GM18502 (cell line): ENCODE results near the gene ZNF74.
"Not testable (repeated sequence)": the region's sequence is repeated elsewhere in the genome, so short reads cannot be mapped to it uniquely, and the experiment has no call there.

Source experiments
- ATAC-seq: cut with Tn5 transposase; IDR thresholded peaks from one replicate; pipeline ENCODE4 v1.9.1; 2021; ENCODE audit warnings: mild to moderate bottlenecking; ENCODE audit not compliant: unreplicated experiment, poor library complexity

The ZNF74 gene

DNA sequence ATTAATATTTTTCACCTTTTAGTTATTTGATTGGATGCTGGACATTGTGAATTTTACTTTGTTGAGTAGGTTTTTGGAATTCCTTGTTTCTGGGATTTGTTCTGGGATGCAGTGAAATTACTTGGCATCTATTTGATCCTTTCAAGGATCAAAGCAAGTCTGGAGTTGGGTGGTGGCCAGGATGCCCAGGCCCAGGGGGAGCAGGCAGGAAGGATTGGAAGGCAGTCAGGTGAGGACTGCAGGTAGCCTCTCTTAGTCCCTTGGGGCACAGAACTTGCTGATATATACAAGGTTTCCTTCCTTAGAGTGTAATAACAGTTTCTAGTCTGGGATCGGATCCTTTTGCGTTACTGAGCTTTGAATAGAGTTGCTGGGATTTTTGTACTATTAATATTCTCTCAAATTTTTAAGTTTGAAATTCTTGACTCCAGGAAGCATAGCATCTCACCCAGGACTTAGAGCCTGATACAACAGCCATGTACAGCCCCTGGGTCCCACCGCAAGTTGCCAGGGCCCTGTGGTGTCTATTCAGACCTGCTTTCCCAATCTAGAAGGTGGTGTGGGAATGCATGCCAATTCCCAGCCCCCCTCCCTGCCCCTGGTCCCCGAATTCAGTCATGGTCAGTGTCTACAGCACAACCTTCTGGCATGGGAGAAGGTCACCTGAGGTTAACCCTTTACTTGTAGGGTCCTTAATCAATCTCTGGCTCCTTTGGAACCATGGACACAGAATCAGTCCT lies 6.1 kb downstream of the ZNF74 start:
- ATAC-seq = no peak

DNA sequence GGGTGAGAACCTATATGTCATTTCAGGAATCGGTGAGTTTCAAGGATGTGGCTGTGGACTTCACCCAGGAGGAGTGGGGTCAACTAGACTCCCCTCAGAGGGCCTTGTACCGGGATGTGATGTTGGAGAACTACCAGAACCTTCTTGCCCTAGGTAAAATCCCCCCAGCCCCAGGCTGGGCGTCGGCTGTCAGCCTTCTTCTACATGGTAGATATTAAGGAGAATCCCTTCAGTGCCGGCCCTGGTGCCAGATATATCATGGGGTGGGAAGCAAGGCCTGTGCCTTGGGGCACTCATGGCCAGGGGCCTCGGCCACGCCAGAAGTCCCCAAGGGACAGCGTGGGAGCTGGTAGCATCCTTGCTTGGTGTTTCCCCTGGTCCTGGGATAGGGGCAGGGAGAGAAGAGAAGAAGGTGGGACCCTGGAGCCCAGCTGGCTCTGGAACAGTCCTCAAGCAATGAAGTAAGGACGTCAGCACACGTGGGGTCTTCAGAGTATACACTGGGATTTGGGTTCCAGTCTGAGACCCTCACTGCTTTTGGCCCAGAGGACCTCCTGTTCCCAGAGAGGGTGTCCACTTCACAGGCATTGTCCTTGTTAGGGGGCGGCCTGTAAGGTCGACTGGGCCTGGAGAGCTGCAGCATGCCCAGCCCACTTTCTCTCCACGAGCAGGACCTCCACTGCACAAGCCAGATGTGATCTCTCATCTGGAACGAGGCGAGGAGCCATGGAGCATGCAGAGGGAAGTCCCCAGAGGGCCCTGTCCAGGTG lies 6.8 kb downstream of the ZNF74 start:
- ATAC-seq = no peak

DNA sequence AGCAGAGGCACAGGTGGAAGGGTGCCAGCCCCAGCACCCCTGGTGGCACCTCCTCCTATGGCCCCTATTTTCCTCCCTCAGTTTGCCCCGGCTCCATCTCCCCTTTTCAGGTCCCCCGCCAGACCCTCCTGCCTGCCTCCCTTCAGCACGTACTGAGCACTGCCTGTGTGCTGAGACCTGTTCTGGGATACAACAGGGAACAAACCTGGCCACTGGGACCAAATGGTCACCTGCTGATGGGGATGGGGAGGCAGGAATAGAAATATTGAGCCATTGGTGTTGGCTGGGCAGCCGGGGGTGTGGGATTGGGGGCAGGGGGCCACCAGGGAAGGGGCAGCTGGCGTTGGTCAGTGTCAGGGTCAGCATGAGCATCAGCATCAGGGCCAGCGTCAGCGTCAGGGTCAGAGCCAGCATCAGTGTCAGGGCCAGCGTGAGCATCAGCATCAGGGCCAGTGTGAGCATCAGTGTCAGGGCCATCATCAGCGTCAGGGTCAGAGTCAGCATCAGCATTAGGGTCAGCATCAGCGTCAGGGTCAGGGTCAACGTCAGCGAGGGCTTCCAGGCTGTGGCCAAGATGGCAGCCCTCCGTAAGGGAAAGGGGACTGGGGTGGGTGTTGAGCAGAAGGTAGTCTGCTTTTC lies 7.5 kb downstream of the ZNF74 start:
- ATAC-seq = no peak

DNA sequence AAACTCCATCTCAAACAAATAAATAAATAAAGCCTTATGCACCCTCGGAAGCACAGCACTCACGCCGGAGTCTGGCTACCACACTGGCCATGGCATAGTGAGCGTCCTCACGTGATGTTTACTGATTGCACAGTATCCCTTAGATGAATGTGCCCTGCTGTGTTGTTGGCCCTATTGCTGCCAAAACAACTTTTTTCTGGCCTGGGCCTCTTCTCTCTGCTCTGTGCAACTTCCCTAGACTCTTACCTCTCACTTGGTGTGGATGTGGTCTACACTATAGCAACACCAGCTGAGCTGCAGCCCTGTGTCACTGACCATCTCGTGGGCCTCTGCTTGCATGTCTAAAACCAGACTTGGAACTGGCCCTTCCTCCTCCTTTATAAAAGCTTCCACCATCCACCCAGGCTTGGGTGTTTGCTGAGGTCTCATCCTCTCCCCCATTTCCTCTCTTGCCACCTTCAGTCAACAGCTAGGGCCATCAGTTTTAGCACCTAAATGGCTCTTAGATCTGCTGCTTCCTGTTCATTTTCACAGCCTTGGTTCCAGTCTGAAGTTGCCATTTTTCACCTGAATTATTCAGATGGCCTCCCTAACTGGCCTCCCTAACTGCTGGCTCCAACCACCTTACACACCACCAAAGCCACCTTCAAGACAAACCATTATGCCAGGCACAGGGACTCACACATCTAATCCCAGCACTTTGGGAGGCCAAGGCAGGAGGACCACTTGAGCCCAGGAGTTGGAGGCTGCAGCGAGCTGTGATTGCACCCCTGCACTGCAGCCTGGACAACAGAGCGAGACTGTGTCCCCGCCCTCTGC lies 9.2 kb downstream of the ZNF74 start:
- no peak for ATAC-seq

DNA sequence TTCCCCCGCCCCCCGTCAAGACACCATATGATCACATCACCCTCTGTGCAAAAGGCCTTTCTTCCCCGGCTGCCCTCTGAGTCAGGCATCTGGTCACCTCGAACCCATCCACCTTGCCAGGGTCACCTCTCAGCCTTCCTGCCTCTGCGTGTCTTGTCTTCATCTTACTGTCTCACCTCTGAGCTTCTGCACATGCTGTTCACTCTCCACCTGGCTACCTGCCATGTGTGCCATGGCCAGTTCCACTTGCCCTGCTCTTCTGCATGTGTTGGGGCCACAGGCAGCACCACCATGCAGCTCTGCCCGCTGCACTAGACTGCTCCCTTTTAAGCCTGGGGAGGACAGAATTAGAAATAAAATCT lies 9.8 kb downstream of the ZNF74 start:
- no peak for ATAC-seq

DNA sequence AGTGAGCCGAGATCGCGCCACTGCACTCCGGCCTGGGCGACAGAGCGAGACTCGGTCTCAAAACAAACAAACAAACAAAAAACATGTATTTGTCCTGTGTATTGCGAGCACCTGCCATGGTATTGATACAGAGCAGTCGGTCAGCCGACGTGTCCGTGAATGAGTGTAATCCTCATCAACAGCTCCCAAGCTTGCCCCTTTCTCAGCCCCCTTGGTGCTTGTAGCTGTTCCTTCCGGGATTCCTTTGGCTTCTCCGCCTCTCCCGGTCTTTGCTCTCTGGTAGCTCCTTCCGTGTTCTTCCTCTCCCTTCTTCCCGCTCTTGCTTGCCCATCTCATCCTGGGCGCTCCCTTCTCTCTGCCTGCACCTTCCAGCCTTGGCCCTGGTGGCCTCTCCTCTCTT lies 10.9 kb downstream of the ZNF74 start:
- ATAC-seq = no peak

DNA sequence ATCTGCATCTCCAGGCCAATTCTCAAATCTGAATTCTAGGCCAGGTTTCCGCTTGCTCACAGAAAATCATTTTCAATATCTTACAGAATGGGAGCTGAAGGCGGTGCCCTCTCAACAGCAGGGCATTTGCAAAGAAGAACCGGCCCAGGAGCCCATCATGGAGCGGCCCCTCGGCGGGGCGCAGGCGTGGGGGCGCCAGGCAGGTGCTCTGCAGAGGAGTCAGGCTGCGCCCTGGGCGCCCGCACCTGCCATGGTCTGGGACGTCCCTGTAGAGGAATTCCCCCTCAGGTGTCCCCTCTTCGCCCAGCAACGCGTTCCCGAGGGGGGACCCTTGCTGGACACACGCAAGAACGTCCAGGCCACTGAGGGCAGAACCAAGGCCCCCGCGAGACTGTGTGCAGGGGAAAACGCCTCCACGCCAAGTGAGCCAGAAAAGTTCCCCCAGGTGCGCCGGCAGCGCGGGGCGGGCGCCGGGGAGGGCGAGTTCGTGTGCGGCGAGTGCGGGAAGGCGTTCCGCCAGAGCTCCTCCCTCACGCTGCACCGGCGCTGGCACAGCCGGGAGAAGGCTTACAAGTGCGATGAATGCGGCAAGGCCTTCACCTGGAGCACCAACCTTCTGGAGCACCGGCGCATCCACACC lies 11.5 kb downstream of the ZNF74 start:
- no peak for ATAC-seq

DNA sequence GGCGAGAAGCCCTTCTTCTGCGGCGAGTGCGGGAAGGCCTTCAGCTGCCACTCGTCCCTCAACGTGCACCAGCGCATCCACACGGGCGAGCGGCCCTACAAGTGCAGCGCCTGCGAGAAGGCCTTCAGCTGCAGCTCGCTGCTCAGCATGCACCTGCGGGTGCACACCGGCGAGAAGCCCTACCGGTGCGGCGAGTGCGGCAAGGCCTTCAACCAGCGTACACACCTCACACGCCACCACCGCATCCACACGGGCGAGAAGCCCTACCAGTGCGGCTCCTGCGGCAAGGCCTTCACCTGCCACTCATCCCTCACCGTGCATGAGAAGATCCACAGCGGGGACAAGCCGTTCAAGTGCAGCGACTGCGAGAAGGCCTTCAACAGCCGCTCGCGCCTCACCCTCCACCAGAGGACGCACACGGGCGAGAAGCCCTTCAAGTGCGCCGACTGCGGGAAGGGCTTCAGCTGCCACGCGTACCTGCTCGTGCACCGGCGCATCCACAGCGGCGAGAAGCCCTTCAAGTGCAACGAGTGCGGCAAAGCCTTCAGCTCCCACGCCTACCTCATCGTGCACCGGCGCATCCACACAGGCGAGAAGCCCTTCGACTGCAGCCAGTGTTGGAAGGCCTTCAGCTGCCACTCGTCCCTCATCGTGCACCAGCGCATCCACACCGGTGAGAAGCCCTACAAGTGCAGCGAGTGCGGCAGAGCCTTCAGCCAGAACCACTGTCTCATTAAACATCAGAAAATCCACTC lies 12.2 kb downstream of the ZNF74 start:
- ATAC-seq = no peak

DNA sequence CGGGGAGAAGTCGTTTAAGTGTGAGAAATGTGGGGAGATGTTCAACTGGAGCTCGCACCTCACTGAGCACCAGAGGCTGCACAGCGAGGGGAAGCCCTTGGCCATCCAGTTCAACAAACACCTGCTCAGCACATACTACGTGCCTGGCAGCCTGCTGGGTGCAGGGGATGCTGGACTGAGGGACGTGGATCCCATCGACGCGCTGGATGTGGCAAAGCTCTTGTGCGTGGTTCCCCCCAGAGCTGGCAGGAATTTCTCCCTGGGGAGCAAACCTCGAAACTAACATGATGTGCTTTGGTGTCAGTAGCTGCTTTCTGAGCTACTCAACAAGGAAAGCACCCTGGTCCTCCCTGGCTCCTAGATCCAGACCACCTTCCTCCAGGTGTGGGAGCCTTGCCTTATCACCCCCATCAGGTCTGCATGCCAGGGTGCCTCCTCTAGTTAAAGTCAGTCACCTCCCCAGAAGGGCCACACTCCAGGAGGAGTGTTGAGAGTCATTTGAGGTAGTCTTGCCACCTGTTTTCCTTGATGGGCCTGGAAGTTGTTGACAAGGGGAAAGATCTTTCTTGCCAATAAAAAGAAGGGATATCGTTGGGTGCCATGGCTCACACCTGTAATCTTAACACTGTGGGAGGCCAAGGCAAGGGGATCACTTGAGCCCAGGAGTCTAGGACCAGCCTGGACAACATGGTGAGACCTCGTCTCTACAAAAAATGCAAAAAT lies 12.9 kb downstream of the ZNF74 start:
- ATAC-seq = no peak

DNA sequence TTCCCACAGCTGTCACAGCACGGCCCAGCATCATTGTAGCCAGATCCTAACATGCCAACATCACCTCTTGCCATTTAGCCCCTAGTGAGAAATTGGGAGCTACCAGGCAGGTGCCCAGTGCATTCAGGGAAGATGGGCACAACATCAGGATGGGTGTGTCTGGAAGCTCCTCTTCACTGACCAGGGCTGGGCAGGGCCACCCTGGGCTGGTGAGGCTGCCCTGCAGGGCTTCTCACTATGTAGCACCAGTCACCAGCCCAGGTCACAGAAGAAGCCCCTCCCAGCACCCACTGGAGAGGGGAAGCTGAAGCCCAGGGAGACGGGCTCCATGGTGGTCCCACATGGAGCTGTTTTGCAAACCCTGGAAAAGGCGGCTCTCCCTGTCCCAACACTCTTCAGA lies 13.9 kb downstream of the ZNF74 start:
- ATAC-seq = no peak

DNA sequence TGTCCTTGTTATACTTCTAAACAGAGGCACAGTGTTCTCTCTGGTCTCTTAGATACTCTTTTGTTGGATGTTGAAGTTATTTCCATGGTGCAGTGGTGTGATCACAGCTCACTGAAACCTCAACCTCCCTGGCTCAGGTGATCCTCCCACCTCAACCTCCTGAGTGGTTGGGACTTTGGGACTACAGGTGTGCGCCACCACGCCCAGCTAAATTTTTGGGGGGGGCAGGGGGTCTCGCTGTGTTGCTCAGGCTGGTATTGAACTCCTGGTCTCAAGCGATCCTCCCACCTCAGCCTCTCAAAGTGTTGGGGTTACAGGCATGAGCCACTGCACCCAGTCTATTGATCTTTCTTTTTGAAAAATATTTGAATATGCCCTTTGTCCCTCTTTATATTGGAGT lies 14.9 kb downstream of the ZNF74 start:
- no peak for ATAC-seq

DNA sequence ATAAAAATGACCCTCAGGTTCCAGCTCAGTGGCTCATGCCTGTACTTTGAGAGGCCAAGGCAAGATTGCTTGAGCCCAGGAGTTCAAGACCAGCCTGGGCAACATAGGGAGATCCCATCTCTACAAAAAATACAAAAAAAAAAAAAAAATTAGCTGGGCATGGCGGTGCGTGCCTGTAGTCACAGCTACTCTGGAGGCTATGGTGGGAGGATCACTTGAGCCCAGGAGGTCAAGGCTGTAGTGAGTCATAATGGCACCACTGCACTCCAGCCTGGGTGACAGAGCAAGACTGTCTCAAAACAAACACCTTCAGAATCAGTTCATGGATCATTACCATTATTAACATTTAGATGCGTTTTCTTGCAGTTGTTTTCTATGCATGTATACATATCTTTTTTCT lies 15.4 kb downstream of the ZNF74 start:
- ATAC-seq = not testable (repeated sequence)

DNA sequence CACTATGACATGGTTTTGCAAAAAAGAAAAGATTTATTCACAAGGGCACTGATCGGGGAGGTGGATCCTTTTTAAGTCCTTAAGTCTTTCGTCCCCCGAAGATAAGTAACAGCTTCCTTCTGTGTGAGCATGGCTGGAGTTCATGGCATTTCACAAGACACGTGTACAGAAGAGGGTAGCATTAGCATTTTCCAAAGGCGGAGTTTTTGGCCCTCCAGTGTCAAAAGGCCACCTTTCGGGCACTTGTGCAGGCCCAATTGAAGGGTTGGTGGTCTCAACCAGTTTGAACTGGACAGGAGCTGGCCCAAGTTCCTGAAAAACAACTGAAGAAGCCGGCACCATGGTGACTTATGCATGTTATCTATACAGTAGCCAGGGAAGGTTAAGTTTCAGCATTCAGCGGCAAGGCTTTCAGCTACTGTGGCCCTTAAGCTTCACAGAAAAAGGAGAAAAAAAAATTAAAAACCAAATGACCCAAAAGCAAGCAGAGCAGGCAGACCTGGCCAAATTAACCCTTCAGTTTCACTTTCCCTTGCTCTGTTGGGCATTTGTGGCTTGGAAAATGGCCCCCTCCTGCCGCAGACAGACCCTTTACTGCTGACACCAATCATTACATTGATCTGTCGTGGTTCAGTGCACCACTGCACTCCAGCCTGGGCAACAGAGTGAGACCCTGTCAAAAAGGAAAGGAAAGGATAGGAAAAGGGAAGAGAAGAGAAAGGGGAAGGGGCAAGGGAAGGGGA lies 18.7 kb downstream of the ZNF74 start:
- no peak for ATAC-seq

DNA sequence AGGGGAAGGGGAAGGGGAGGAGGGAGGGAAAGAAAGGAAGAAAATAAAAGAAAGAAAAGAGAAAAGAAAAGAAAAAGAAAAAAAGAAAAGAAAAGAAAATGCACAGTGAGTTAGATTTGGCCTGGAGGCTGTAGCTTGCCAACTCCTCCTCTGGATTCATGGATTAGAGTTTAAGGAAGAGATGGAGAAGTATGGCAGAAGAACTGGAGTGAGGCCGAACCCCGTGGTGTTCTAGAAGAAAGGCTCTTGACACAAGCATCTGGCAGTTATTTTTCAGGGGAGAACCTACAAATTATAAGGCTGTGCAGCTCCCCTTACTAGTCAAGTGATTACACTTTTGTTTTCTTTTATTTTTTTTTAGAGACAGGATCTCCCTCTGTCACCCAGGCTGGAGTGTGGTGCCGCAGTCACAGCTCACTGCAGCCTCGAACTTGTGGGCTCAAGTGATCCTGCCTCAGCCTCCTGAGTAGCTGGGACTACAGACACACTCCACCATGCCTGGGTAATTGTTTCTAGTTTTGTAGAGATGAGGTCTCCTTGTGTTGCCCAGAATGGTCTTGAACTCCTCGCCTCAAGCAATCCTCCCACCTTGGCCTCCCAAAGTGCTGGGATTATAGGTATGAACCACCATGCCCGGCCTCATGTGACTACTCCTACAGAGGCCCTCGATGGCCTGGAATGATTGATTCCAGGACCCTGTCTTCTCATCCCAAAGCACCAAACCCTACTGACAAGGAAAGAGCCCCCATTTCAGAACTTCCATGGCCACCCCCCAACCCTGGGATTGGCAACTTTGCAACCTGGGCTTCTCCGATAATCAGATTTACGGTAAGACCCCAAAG lies 19.5 kb downstream of the ZNF74 start:
- ATAC-seq = no peak

DNA sequence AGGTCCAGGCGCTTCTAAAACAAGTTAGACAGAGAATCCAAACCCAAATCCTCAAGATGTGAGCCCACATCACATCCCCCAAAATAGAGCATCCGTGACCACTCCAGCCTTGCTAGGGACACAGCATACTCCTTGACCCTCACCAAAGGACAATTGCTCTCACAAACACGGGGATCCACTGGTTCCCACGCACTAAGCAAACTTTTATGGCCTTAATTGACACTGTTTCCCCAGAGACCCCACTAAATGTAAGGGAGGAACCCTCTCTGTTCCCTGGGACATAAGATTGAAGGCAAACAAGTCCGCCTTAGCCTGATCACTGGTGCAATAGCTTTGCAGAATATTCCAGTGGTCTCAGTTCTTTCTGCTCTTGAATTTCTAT lies 20.1 kb downstream of the ZNF74 start:
- ATAC-seq = no peak

DNA sequence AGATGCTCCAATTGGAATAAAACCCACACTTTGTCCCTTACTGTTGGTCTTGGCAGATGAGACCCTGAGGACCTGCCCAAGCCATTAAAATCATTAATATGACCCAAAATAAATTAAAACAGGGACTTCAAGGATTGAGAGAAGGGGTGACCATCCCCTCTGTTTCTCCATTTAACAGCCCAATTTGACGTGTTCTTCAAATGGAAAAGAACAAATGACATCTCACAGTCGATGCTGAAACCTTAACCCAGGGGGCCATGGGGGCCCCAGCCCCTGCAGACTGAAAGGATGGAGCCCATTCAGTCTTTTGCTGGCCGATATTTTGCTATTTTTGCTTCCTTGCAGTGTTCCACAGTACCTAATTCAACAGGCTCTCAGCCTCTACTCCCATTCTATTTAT lies 20.5 kb downstream of the ZNF74 start:
- no peak for ATAC-seq

DNA sequence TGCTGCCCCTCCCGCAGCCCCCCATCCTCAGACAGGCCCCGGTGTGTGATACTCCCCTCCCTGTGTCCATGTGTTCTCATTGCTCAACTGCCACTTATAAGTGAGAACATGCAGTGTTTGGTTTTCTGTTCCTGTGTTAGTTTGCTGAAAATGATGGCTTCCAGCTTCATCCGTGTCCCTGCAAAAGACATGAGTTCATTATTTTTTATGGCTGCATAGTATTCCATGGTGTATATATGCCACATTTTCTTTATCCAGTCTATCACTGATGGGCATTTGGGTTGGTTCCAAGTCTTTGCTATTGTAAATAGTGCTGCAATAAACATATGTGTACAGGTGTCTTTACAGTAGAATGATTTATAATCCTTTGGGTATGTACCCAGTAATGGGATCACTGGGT lies 21.3 kb downstream of the ZNF74 start:
- ATAC-seq = not testable (repeated sequence)
